Stimulated activated memory B cell treated with anti-CD40 and anti-IgM and Interleukin-4, amounts not matched to agents 10 μg/mL and 1 μg/mL and 100 μg/mL, for 72 hours (primary cell): ENCODE measurements around the gene AK5.
A peak's percentile ranks its signal among the peaks of the same experiment; 100 is the strongest.

Source experiments
- ATAC-seq: fragments of 150-1000 bp; cut with Tn5 transposase; 2 replicates; pipeline ENCODE4 v1.10.0; 2021
- H3K27ac Mint-ChIP-seq: one replicate; pipeline ENCODE4 v1.8.0; 2022; ENCODE audit warnings: mild to moderate bottlenecking, mixed read lengths
- H3K27me3 Mint-ChIP-seq: one replicate; pipeline ENCODE4 v1.8.0; 2022; ENCODE audit warnings: mixed read lengths
- H3K36me3 Mint-ChIP-seq: one replicate; pipeline ENCODE4 v1.8.0; 2022; ENCODE audit warnings: mixed read lengths
- H3K4me1 Mint-ChIP-seq: one replicate; pipeline ENCODE4 v1.8.0; 2022; ENCODE audit warnings: mixed read lengths
- H3K4me3 Mint-ChIP-seq: one replicate; pipeline ENCODE4 v1.8.0; 2022; ENCODE audit warnings: mild to moderate bottlenecking, moderate library complexity, mixed read lengths
- H3K9me3 Mint-ChIP-seq: one replicate; pipeline ENCODE4 v1.8.0; 2022; ENCODE audit warnings: mixed read lengths

The AK5 gene

DNA sequence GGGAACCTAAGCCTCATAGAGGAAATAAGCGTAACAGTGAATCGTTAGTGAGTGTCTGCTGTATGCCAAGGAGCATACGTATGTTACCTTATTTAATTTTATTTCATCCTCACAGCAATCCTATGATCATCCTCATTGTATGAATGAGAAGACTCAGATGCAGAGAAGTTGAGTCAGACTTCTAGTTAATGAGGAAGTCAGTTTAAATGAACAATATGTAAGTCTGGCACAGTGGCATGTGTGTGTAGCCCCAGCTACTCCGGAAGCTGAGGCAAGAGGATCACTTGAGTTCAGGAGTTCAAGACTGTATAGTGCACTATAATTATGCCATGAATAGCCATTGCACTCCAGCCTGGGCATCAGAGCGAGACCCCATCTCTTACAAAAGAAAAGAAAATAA is 252.6 kb downstream of the AK5 start:
- no peaks in the 10 kb centered on the region for H3K36me3 Mint-ChIP-seq
- H3K9me3 Mint-ChIP-seq, result no peaks in the 10 kb centered on the region
- ATAC-seq, result no peak
- peaks cover 13% of the 10 kb centered on the region for H3K4me1 Mint-ChIP-seq
- H3K4me3 Mint-ChIP-seq, result no peak overlapping the region
- H3K27me3 Mint-ChIP-seq, result peaks cover 19% of the 10 kb centered on the region
- H3K27ac Mint-ChIP-seq, result no peak overlapping the region

GRCh38 chr1:77536813-77537212 is 255.0 kb downstream of the AK5 start:
- Mint-ChIP-seq H3K36me3 (no peaks in the 10 kb centered on the region), H3K4me1 (peaks cover 34% of the 10 kb centered on the region), H3K4me3 (no peak overlapping the region), H3K27ac (no peak overlapping the region), H3K27me3 (peaks cover 19% of the 10 kb centered on the region), H3K9me3 (no peaks in the 10 kb centered on the region)
- ATAC-seq, result no peak

DNA sequence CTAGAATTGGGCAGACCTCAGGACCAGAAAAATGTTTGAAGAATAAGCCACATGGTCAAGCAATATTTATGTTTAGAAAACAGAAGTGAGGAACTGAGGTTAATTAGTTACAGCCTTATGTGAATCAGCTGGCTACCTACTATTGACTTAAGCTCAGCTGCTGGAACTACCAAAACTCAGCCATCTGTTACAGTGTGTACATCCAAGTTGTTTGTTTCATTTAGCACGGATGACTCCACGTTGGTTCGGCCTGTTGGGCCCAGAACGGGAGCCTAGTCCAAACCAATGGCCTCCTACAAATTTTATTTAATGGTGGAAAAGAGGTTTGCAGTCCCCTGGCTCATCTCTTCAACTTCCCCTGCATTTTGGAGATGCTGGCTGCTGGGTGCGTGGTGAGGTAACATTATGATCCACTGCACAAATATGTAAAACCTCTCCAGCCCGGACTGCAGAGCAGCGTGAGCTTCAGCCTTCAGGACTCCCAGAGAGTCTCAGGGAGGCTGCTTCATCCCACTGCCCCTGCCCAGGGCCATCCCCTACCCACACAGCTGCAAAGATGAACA is 257.2 kb downstream of the AK5 start:
- Mint-ChIP-seq H3K4me3 (no peak overlapping the region), H3K27ac (peak overlapping the region; percentile 94), H3K4me1 (peaks cover 27% of the 10 kb centered on the region), H3K9me3 (no peaks in the 10 kb centered on the region), H3K36me3 (no peaks in the 10 kb centered on the region), H3K27me3 (peaks cover 11% of the 10 kb centered on the region)
- no peak for ATAC-seq

GRCh38 chr1:77539519-77540142 is 257.8 kb downstream of the AK5 start:
- peak overlapping the region; percentile 94 for H3K27ac Mint-ChIP-seq
- H3K9me3 Mint-ChIP-seq, result no peaks in the 10 kb centered on the region
- no peak for ATAC-seq
- peaks cover 10% of the 10 kb centered on the region for H3K27me3 Mint-ChIP-seq
- H3K4me1 Mint-ChIP-seq, result peaks cover 27% of the 10 kb centered on the region
- no peak overlapping the region for H3K4me3 Mint-ChIP-seq
- H3K36me3 Mint-ChIP-seq, result no peaks in the 10 kb centered on the region

DNA sequence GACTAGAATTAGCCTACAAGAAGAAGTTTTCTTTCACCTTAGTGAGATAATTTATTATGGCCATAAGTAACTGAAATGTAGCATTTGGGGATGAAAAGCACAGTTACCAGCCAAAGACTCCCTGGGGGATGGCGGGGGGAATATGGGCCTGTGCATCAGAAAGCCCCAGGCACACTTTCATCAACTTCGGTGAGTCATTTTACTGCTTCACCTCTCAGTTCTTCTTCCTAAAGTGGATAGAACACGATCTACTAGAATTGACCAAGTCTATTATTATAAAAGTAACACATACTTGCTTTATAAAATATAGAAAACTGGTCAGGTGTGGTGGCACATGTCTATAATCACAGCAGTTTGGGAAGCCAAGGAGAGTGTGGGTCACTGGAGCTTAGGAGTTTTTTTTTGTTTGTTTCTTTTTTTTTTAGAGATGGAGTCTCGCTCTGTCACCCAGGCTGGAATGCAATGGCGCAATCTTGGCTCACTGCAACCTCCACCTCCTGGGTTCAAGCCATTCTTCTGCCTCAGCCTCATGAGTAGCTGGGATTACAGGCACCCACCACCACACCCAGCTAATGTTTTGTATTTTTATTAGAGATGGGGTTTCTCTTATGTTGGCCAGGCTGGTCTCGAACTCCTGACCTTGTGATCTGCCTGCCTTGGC is 258.8 kb downstream of the AK5 start:
- H3K27ac Mint-ChIP-seq, result peak overlapping the region; percentile 94
- no peaks in the 10 kb centered on the region for H3K36me3 Mint-ChIP-seq
- H3K9me3 Mint-ChIP-seq, result no peaks in the 10 kb centered on the region
- ATAC-seq, result peak; percentile 82
- H3K27me3 Mint-ChIP-seq, result peaks cover 10% of the 10 kb centered on the region
- H3K4me1 Mint-ChIP-seq, result peaks cover 27% of the 10 kb centered on the region
- H3K4me3 Mint-ChIP-seq, result peak overlapping the region; percentile 33

DNA sequence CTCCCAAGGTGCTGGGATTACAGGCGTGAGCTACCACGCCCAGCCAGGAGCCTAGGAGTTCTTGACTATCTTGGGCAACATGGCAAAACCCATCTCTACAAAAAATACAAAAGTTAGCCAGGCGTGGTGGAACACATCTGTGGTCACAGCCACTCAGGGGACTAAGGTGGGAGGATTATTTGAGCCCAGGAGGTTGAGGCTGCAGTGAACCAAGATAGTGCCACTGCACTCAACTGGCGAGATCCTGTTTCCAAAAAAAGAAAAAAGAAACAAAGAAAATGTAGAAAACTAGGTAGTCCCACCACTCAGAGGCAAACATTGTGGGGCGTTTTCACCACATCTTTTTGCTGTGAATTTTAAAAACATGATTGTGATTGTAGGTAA is 259.3 kb downstream of the AK5 start:
- Mint-ChIP-seq H3K4me1 (peaks cover 27% of the 10 kb centered on the region), H3K27me3 (peaks cover 10% of the 10 kb centered on the region), H3K36me3 (no peaks in the 10 kb centered on the region), H3K9me3 (no peaks in the 10 kb centered on the region), H3K27ac (peak overlapping the region; percentile 94), H3K4me3 (peak overlapping the region; percentile 27)
- peak; percentile 82 for ATAC-seq

DNA sequence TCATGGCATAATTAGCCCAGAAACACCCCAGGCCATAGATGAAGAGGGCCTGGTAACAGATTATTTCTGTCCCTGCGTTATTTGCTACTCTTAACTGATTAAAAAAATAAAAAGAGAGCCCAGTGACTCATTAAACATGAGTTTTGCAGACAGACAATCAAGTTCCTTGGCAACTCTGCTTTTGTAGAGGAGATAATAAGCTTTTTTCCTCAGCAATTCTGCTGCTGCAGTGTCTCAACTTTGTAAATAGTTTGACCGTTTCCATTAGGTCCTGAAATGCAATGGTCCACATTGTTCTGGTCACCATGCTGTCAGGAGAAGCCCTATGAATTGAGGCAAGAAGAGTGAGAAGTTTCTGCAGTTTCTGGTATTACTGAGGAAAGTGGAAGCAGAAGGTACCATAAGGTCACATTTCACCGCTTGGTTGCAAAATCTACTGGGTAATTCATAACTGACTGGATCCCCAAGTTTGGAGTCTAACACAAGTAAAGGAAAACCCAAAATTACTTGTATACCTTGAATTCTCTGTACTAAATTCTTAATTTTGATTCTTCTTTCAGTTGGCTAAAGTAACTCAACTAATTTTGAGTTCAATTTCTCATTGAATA is 261.1 kb downstream of the AK5 start:
- ATAC-seq, result no peak
- Mint-ChIP-seq H3K4me1 (peaks cover 27% of the 10 kb centered on the region), H3K4me3 (no peak overlapping the region), H3K27ac (no peak overlapping the region), H3K36me3 (no peaks in the 10 kb centered on the region), H3K27me3 (peaks cover 5% of the 10 kb centered on the region), H3K9me3 (no peaks in the 10 kb centered on the region)

DNA sequence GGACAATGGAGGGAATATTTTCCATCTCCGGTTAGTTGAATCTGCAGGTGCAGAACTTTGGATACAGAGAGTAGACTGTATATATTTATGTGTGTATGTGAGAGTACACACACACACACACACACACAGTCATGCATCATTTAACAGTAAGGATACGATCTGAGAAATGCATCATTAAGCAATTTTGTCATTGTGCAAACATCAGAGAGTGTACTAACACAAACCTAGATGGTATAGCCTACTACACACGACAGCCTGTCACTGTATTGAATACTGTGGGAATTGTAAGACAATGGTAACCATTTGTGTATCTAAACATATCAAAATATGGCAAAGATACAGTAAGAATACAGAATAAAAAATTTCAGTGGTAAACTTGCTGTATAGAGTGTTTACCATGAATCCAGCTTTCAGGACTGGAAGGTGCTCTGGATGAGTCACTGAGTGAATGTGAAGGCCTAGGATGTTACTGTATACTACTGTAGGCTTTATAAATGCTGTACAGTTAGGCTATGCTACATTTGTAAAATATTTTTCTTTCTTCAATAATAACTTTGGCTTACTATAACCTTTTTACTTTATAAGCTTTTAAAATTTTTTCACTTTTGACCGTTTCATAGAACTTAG is 262.1 kb downstream of the AK5 start:
- ATAC-seq, result no peak
- Mint-ChIP-seq H3K4me3 (no peak overlapping the region), H3K9me3 (no peaks in the 10 kb centered on the region), H3K4me1 (peaks cover 27% of the 10 kb centered on the region), H3K27me3 (peaks cover 11% of the 10 kb centered on the region), H3K36me3 (no peaks in the 10 kb centered on the region), H3K27ac (no peak overlapping the region)

- ATAC-seq, result no peak
- no peak overlapping the region for H3K27ac Mint-ChIP-seq
These were observed 263.0 kb downstream of the AK5 start for GRCh38 chr1:77544845-77545244.

GRCh38 chr1:77545970-77546369 is 264.2 kb downstream of the AK5 start:
- Mint-ChIP-seq H3K4me1 (peaks cover 7% of the 10 kb centered on the region), H3K27ac (no peak overlapping the region), H3K4me3 (no peak overlapping the region), H3K9me3 (no peaks in the 10 kb centered on the region), H3K36me3 (no peaks in the 10 kb centered on the region), H3K27me3 (peaks cover 14% of the 10 kb centered on the region)
- ATAC-seq, result no peak

More at GRCh38 chr1:77544845-77545244, 263.0 kb downstream of the AK5 start:
- no peaks in the 10 kb centered on the region for H3K9me3 Mint-ChIP-seq
- no peaks in the 10 kb centered on the region for H3K36me3 Mint-ChIP-seq
- peaks cover 11% of the 10 kb centered on the region for H3K27me3 Mint-ChIP-seq
- no peak overlapping the region for H3K4me3 Mint-ChIP-seq
- H3K4me1 Mint-ChIP-seq, result peaks cover 18% of the 10 kb centered on the region

DNA sequence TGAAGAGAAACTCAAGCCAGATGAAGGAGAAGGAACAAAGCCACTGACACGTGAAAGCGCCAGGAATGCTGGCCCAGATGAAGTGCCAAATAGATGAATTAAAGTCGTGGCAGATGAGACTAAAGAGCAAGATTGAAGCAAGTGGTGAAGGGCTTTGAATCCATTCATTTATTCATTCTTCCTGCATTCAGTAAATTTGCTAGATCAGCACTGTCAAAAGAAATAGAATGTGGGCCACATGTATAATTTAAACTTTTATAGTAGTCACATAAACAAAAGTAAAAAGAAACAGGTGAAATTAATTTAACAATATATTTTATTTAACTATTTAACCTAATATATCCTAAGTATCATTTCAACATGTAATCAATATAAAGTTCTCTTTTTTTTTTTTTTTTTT is 265.1 kb downstream of the AK5 start:
- Mint-ChIP-seq H3K36me3 (no peaks in the 10 kb centered on the region), H3K4me1 (no peaks in the 10 kb centered on the region), H3K27me3 (peaks cover 19% of the 10 kb centered on the region), H3K27ac (no peak overlapping the region), H3K4me3 (no peak overlapping the region), H3K9me3 (no peaks in the 10 kb centered on the region)
- ATAC-seq, result no peak

DNA sequence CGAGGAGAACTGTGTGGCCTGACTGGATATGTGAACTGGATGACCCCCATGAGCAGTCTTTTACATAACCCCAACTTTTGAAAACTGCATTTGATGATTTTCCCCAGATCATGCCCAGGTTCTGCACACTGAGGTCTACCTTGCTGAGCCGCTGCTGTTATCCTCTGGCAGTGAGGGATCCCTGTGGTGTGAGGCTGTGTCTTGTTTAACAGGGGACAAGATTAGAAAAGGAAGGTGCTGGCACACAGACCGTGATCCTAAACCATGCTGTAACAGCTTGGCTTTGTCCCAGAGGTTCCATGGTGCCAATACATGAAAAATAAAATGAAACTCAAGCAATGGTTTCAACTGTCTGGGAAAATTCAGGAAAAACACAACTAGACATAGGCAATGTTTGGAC is 266.5 kb downstream of the AK5 start:
- Mint-ChIP-seq H3K36me3 (no peaks in the 10 kb centered on the region), H3K27me3 (peaks cover 19% of the 10 kb centered on the region), H3K4me3 (no peak overlapping the region), H3K4me1 (no peaks in the 10 kb centered on the region), H3K9me3 (no peaks in the 10 kb centered on the region), H3K27ac (no peak overlapping the region)
- ATAC-seq, result no peak

- Mint-ChIP-seq H3K27ac (no peak overlapping the region), H3K36me3 (no peaks in the 10 kb centered on the region), H3K4me1 (no peaks in the 10 kb centered on the region), H3K27me3 (peaks cover 19% of the 10 kb centered on the region), H3K9me3 (no peaks in the 10 kb centered on the region), H3K4me3 (no peak overlapping the region)
- no peak for ATAC-seq
These were observed 268.3 kb downstream of the AK5 start for GRCh38 chr1:77550135-77550534.

DNA sequence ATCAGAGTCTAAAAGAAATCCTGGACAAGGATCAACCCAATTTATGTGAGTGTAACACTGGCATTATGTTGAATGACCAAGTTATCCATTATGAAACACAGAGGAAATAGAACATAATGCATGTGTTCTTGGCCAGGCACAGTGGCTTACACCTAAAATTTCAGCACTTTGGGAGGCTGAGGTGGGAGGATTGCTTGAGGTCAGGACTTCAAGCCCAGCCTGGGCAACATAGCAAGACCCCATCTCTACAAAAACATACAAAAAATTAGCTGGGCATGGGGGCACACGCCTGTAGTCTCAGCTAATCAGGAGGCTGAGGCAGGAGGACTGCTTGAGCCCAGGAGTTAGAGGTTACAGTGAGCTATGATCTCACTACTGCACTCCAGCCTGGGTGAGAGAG is 270.8 kb downstream of the AK5 start:
- no peaks in the 10 kb centered on the region for H3K4me1 Mint-ChIP-seq
- no peaks in the 10 kb centered on the region for H3K9me3 Mint-ChIP-seq
- H3K27ac Mint-ChIP-seq, result no peak overlapping the region
- H3K4me3 Mint-ChIP-seq, result no peak overlapping the region
- H3K27me3 Mint-ChIP-seq, result peaks cover 17% of the 10 kb centered on the region
- no peaks in the 10 kb centered on the region for H3K36me3 Mint-ChIP-seq
- ATAC-seq, result no peak

DNA sequence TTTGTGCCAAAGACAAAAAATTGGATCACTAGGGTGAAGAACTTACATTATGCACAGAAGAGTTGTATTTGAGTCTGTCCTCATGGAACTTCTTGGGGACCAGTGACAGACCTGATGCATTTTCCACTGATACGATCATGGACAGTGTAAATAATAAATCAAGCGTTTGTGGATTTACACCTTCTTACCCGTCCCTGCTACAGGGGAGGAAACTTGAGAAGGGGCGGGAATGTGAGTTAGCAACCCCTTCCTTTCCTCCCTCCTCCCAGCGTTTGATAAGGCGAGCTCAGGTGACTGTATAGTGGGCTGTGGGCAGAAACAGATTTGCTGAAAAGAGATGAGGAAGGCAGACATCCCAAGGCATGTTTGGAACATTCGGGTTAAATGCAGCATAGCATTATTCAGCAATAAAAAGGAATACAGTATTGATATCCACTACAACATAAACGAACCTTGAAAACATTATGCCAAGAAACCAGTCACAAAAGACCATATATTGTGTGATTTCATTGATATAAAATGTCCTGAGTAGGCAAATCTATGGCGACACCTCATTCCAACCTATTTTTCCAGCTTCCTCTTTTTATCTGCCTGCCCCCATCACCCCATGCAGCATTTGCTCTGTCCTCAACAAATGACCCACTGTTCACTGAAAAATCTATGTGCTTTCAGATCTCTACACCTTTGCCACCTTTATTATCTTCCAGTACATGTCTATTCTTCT is 271.9 kb downstream of the AK5 start:
- Mint-ChIP-seq H3K9me3 (no peaks in the 10 kb centered on the region), H3K36me3 (peaks cover under 1% of the 10 kb centered on the region), H3K4me1 (no peaks in the 10 kb centered on the region), H3K27ac (no peak overlapping the region), H3K4me3 (no peak overlapping the region), H3K27me3 (peaks cover 9% of the 10 kb centered on the region)
- ATAC-seq, result no peak
